B cell (primary cell): ENCODE results near the gene KRI1. TPM values are rescaled to one million over a fixed set of nuclear protein-coding genes. Genes with fewer than 3 reads are reported as not detected.

Source experiments
- ATAC-seq: fragments of 200-7000 bp; cut with Tn5 transposase; one replicate; pipeline ENCODE4 v1.10.0; 2021; ENCODE audit warnings: low read depth, mild to moderate bottlenecking, moderate number of reproducible peaks, moderate library complexity
- CTCF ChIA-PET: fragments of 350-600 bp; sonication (Branson Sonifier 250); formaldehyde crosslinking; loops from one replicate; lab custom pipeline; 2021; ENCODE audit warnings: antibody characterized with exemption, inconsistent platforms; lab: Charles Lee
- POLR2A ChIA-PET: fragments of 350-600 bp; sonication (Branson Sonifier 250); formaldehyde crosslinking; loops from one replicate; lab custom pipeline; 2021; ENCODE audit warnings: antibody characterized with exemption; lab: Charles Lee
- DNase-seq: peaks from one replicate; pipeline ENCODE4 v3.0.0; 2013
- H2AFZ ChIP-seq: 2 replicates; pipeline ENCODE4 v1.6.1; 2012; ENCODE audit warnings: mild to moderate bottlenecking, low read depth, low read length; ENCODE audit not compliant: insufficient read depth, poor library complexity, severe bottlenecking
- H3K27ac ChIP-seq, 2 donors: 1 replicate in 1 of 2; 2 replicates in 1 of 2; pipeline ENCODE4 v1.5.1; 2012 to 2013; ENCODE audit warnings: low read length in 2 of 2, mild to moderate bottlenecking in 2 of 2, moderate library complexity in 1 of 2
- H3K27me3 ChIP-seq, 4 experiments: fragments of 200-600 bp in 1 of 4; sonication (generic) in 1 of 4; replicated peaks in 1 of 4; 1 replicate in 2 of 4; 2 replicates in 2 of 4; pipeline versions ENCODE4 v1.6.1 to v1.7.0; 2013 to 2016; ENCODE audit warnings: low read length in 3 of 4, mild to moderate bottlenecking in 2 of 4, mixed read lengths in 1 of 4, moderate library complexity in 1 of 4; ENCODE audit not compliant: insufficient read depth in 4 of 4, control insufficient read depth in 3 of 4; ENCODE audit errors: control extremely low read depth in 1 of 4
- H3K36me3 ChIP-seq, 2 experiments: replicated peaks in 1 of 2; 1 replicate in 1 of 2; 2 replicates in 1 of 2; pipeline versions ENCODE4 v1.6.1 to v1.7.1; 2013; ENCODE audit warnings: low read length in 1 of 2; ENCODE audit not compliant: insufficient read depth in 2 of 2, control insufficient read depth in 1 of 2; ENCODE audit errors: control extremely low read depth in 1 of 2, extremely low read depth in 1 of 2
- H3K4me1 ChIP-seq, 2 donors: fragments of 200-600 bp in 1 of 2; sonication (generic) in 1 of 2; 1 replicate in 1 of 2; 2 replicates in 1 of 2; pipeline versions ENCODE4 v1.5.1 to v1.6.1; 2013 to 2017; ENCODE audit warnings: low read length in 2 of 2; ENCODE audit not compliant: control insufficient read depth in 2 of 2, insufficient read depth in 2 of 2
- H3K4me2 ChIP-seq: replicated peaks from 2 replicates; pipeline ENCODE3; 2012; ENCODE audit warnings: mild to moderate bottlenecking, low read depth, low read length; ENCODE audit not compliant: poor library complexity, severe bottlenecking
- H3K4me3 ChIP-seq, 5 experiments: fragments of 200-600 bp in 1 of 5; sonication (generic) in 1 of 5; 1 replicate in 3 of 5; 2 replicates in 2 of 5; pipeline versions ENCODE4 v1.5.1 to v1.7.0; 2011 to 2016; ENCODE audit warnings: low read length in 4 of 5, mild to moderate bottlenecking in 4 of 5, low read depth in 2 of 5, control low read depth in 1 of 5, moderate library complexity in 1 of 5; ENCODE audit not compliant: insufficient read depth in 1 of 5; ENCODE audit errors: control extremely low read depth in 1 of 5, extremely low read depth in 1 of 5
- H3K79me2 ChIP-seq: fragments of 200-600 bp; sonication (generic); one replicate; pipeline ENCODE4 v1.6.0; 2016; ENCODE audit warnings: low read length; ENCODE audit not compliant: control insufficient read depth, insufficient read depth
- H3K9ac ChIP-seq: fragments of 200-600 bp; sonication (generic); 2 replicates; pipeline ENCODE4 v1.6.1; 2017; ENCODE audit warnings: mild to moderate bottlenecking, low read length, moderate library complexity
- H3K9me3 ChIP-seq, 3 donors: one replicate each; pipeline versions ENCODE4 v1.6.1 to v1.7.1; 2013; ENCODE audit warnings: low read length in 2 of 3; ENCODE audit not compliant: control insufficient read depth in 2 of 3, insufficient read depth in 1 of 3; ENCODE audit errors: control extremely low read depth in 1 of 3
- H4K20me1 ChIP-seq: 2 replicates; pipeline ENCODE4 v1.6.0; 2012; ENCODE audit warnings: mild to moderate bottlenecking, low read length; ENCODE audit not compliant: insufficient read depth, control insufficient read depth, poor library complexity, severe bottlenecking
- H3K27ac Mint-ChIP-seq: one replicate; pipeline ENCODE4 v1.8.0; 2021; ENCODE audit warnings: mixed read lengths
- H3K27me3 Mint-ChIP-seq: one replicate; pipeline ENCODE4 v1.8.0; 2021; ENCODE audit warnings: mixed read lengths
- H3K4me1 Mint-ChIP-seq: one replicate; pipeline ENCODE4 v1.8.0; 2021; ENCODE audit warnings: mixed read lengths
- H3K4me3 Mint-ChIP-seq: one replicate; pipeline ENCODE4 v1.8.0; 2021; ENCODE audit warnings: mixed read lengths
- H3K9me3 Mint-ChIP-seq: one replicate; pipeline ENCODE4 v1.8.0; 2022; ENCODE audit warnings: mixed read lengths; ENCODE audit not compliant: insufficient read depth
- CTCF ChIP-seq: fragments of 200-600 bp; IDR thresholded peaks from one replicate; pipeline ENCODE4 v1.8.0; 2022; ENCODE audit warnings: antibody characterized with exemption, mild to moderate bottlenecking
- EZH2 ChIP-seq: IDR thresholded peaks from 2 replicates; pipeline ENCODE4 v1.6.1; 2012; ENCODE audit warnings: borderline replicate concordance, low read depth, mild to moderate bottlenecking, moderate library complexity, low read length; ENCODE audit not compliant: insufficient read depth, poor library complexity, severe bottlenecking
- WGBS: methylation state at CpG from one replicate; pipeline ENCODE4 v1.1.5; 2013; ENCODE audit warnings: missing lambda C conversion rate; ENCODE audit not compliant: insufficient coverage; 5-methylcytosine and 5-hydroxymethylcytosine counted together
- intact Hi-C: fragments of 100-400 bp; cut with micrococcal nuclease; formaldehyde crosslinking; loops from one replicate; pipeline ENCODE4 v1.10.0; 2022
- polyA plus RNA-seq: library from polyadenylated mRNA; depleted of rRNA; stranded (reverse); fragments of >200 nt; gene quantifications from 2 replicates; pipeline ENCODE4 v1.2.3, GENCODE V29; 2012
- total RNA-seq, 2 donors: library from RNA; stranded (reverse); fragments of 120-200 nt in 1 of 2; gene quantifications; 1 replicate in 1 of 2; 2 replicates in 1 of 2; pipeline versions ENCODE4 v1.2.3 to v1.2.4, GENCODE V29; 2013 to 2022

The KRI1 gene
- total and polyA plus RNA-seq, 2 donors (not counting 1 experiment from before 2014, with no cell fraction given), result 46.7 to 62.8 TPM

DNA sequence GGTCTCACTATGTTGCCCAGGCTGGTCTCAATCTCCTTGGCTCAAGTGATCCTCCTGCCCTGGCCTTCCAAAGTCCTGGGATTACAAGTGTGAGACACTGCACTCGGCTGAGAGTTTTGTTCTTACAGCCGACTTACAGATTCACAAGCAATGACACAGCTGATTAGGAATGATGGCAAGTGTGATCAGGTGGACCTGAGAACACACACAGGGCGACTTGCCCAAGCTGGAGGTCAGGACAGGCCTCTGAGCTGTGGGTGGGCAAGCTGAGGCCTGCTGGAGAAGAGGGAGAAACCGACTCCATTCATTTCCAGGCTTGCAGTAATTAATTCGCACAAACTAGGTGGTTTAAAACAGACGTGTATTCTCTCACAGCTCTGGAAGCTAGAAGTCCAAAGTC is 30.2 kb downstream of the KRI1 start:
- no peak for ATAC-seq
- no peaks in the 10 kb centered on the region for H3K79me2 ChIP-seq
- intact Hi-C loops, result no loop called here
- no peak overlapping the region for H3K27ac ChIP-seq
- TF ChIP-seq EZH2 (no peak), CTCF (no peak)
- no peak overlapping the region for H3K4me2 ChIP-seq
- Mint-ChIP-seq H3K4me3 (no peak overlapping the region), H3K9me3 (no peaks in the 10 kb centered on the region), H3K4me1 (peaks cover 2% of the 10 kb centered on the region), H3K27ac (no peak overlapping the region), H3K27me3 (peaks cover 21% of the 10 kb centered on the region)
- POLR2A ChIA-PET, result no interaction called here
- no peaks in the 10 kb centered on the region for H3K36me3 ChIP-seq
- H3K4me3 ChIP-seq, result no peak overlapping the region
- H4K20me1 ChIP-seq, result no peaks in the 10 kb centered on the region
- no peak for DNase-seq
- WGBS, result 85% methylated on average over 6 of the region's 6 CpGs
- no peaks in the 10 kb centered on the region for H3K9me3 ChIP-seq
- CTCF ChIA-PET, result interaction anchor here (0.7 to 1.8 kb wide), 4 partner anchors 36 to 395 kb away, joined by 3 to 6 read pairs (median 4); partner anchors contain the start of gene CDC37
- H3K4me1 ChIP-seq, result no peaks in the 10 kb centered on the region
- no peak overlapping the region for H3K9ac ChIP-seq
- peaks cover 0 to 16% (median 1%) of the 10 kb centered on the region in 4 experiments for H3K27me3 ChIP-seq
- no peak overlapping the region for H2AFZ ChIP-seq

DNA sequence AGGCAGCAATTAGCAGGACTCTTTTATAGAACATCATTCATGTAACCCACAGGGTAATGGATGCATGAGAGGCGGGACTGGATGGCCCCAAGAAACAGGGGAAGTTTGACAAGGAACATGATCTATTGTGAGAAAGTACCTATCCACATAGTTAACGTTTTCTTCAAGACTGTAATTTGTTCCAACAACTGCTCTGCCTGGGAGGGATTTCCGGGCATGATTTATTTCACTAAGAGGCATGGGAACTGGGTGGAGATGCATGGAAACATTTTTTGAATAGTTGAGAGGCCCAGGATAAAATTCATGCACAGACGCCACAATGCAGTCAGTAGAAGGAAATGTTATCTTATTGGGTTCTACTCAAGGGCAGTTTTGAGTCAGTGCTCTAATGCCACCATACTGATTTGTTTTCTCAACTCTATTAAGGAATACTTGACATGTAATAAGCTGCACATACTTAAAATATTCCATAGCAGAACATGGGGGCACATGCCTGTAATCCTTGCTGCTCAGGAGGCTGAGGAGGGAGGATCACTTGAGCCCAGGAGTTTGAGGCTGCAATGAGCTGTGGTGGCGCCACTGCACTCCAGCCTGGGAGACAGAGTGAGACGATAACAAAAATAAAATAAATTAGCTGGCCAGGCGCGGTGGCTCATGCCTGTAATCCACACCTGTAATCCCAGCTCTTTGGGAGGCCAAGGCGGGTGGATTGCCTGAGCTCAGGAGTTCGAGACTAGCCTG is 32.0 kb downstream of the KRI1 start:
- H3K4me2 ChIP-seq, result no peak overlapping the region

More for the DNA sequence above, 32.0 kb downstream of the KRI1 start:
- Histone ChIP-seq H3K36me3 (no peaks in the 10 kb centered on the region), H4K20me1 (no peaks in the 10 kb centered on the region), H3K9me3 (no peaks in the 10 kb centered on the region), H3K9ac (no peak overlapping the region), H3K79me2 (no peaks in the 10 kb centered on the region), H3K27me3 (peaks cover 0 to 12% (median 1%) of the 10 kb centered on the region in 4 experiments), H3K27ac (no peak overlapping the region), H2AFZ (no peak overlapping the region), H3K4me1 (no peaks in the 10 kb centered on the region), H3K4me3 (no peak overlapping the region)
- ATAC-seq (no peak), DNase-seq (no peak)
- intact Hi-C loops, result no loop called here
- H3K4me3 Mint-ChIP-seq, result no peak overlapping the region
- peaks cover 16% of the 10 kb centered on the region for H3K27me3 Mint-ChIP-seq
- peaks cover under 1% of the 10 kb centered on the region for H3K4me1 Mint-ChIP-seq
- no peak overlapping the region for H3K27ac Mint-ChIP-seq
- POLR2A ChIA-PET, result no interaction called here
- TF ChIP-seq EZH2 (no peak), CTCF (no peak)
- no peaks in the 10 kb centered on the region for H3K9me3 Mint-ChIP-seq
- 87% methylated on average over 4 of the region's 10 CpGs for WGBS
- CTCF ChIA-PET, result interaction anchor here (0.6 to 1.3 kb wide), 4 partner anchors 17 to 47 kb away, joined by 3 to 6 read pairs (median 4); no protein-coding TSS in a partner anchor
